OCI-LY1 (cell line): Measurements from ENCODE around the gene SLC22A3.

Experiments
- H2AFZ ChIP-seq: fragments of 200-600 bp; sonication (generic), shearing (Covaris generic); 2 replicates; pipeline ENCODE4 v1.6.0; 2014; ENCODE audit warnings: antibody characterized with exemption, mild to moderate bottlenecking, low read length
- H3F3A ChIP-seq: fragments of 200-600 bp; sonication (generic), shearing (Covaris generic); 2 replicates; pipeline ENCODE4 v1.6.0; 2014; ENCODE audit warnings: mild to moderate bottlenecking, antibody characterized with exemption, low read length, moderate library complexity; ENCODE audit not compliant: insufficient read depth
- H3K27ac ChIP-seq: fragments of 200-600 bp; sonication (generic); 2 replicates; pipeline ENCODE4 v1.5.1; 2014; ENCODE audit warnings: low read length, mixed run types, mild to moderate bottlenecking, low read depth; ENCODE audit not compliant: poor library complexity, severe bottlenecking
- H3K27me3 ChIP-seq: fragments of 200-600 bp; sonication (generic); 2 replicates; pipeline ENCODE4 v1.6.0; 2014; ENCODE audit warnings: antibody characterized with exemption, mild to moderate bottlenecking, low read length, moderate library complexity; ENCODE audit not compliant: insufficient read depth
- H3K36me3 ChIP-seq: fragments of 200-600 bp; sonication (generic); 2 replicates; pipeline ENCODE4 v1.6.1; 2014; ENCODE audit warnings: mild to moderate bottlenecking, antibody characterized with exemption, low read length, moderate library complexity, mixed read lengths; ENCODE audit not compliant: insufficient read depth
- H3K4me1 ChIP-seq: fragments of 200-600 bp; sonication (generic); 2 replicates; pipeline ENCODE4 v1.5.1; 2014; ENCODE audit warnings: mild to moderate bottlenecking, low read length, moderate library complexity; ENCODE audit not compliant: insufficient read depth, severe bottlenecking
- H3K4me2 ChIP-seq: fragments of 200-600 bp; sonication (generic), shearing (Covaris generic); 2 replicates; pipeline ENCODE4 v1.6.1; 2014; ENCODE audit warnings: low read length
- H3K4me3 ChIP-seq: fragments of 200-600 bp; sonication (generic); 2 replicates; pipeline ENCODE4 v1.5.1; 2014; ENCODE audit warnings: low read length, low read depth, mild to moderate bottlenecking, mixed read lengths; ENCODE audit not compliant: poor library complexity, severe bottlenecking
- H3K79me2 ChIP-seq: fragments of 200-600 bp; shearing (Covaris generic); 2 replicates; pipeline ENCODE4 v1.6.1; 2016; ENCODE audit warnings: mixed run types, low read length, mixed read lengths; ENCODE audit not compliant: insufficient read depth
- H3K9ac ChIP-seq: fragments of 200-600 bp; sonication (generic), shearing (Covaris generic); 2 replicates; pipeline ENCODE4 v1.6.1; 2014; ENCODE audit warnings: mild to moderate bottlenecking, low read length, mixed read lengths
- H3K9me2 ChIP-seq: fragments of 200-600 bp; sonication (generic), shearing (Covaris generic); 2 replicates; pipeline ENCODE4 v1.6.1; 2014; ENCODE audit warnings: low read depth, mild to moderate bottlenecking, low read length, mixed read lengths
- H3K9me3 ChIP-seq: fragments of 200-600 bp; shearing (Covaris generic); 2 replicates; pipeline ENCODE4 v1.6.1; 2014; ENCODE audit warnings: low read length, mixed read lengths
- H4K20me1 ChIP-seq: fragments of 200-600 bp; sonication (generic), shearing (Covaris generic); 2 replicates; pipeline ENCODE4 v1.6.0; 2016; ENCODE audit warnings: mild to moderate bottlenecking, low read length; ENCODE audit not compliant: insufficient read depth
- CTCF ChIP-seq: fragments of 200-600 bp; sonication (generic), shearing (Covaris generic); IDR thresholded peaks from 2 replicates; pipeline ENCODE4 v1.5.1; 2017; ENCODE audit warnings: mild to moderate bottlenecking, antibody characterized with exemption, low read length, moderate library complexity, mixed read lengths
- EZH2 ChIP-seq: fragments of 200-600 bp; sonication (generic), shearing (Covaris generic); IDR thresholded peaks from 2 replicates; pipeline ENCODE4 v1.8.0; 2017; ENCODE audit warnings: borderline replicate concordance, mixed run types, mild to moderate bottlenecking, antibody characterized with exemption, low read length, moderate library complexity, mixed read lengths

SLC22A3 gene

GRCh38 chr6:160487116-160487515 lies 138.9 kb downstream of the SLC22A3 start:
- Histone ChIP-seq H3K27me3 (no peaks in the 10 kb centered on the region), H3K79me2 (no peaks in the 10 kb centered on the region), H2AFZ (no peak overlapping the region), H3K4me2 (no peak overlapping the region), H3K9me3 (no peaks in the 10 kb centered on the region), H3K4me3 (no peak overlapping the region), H3K9me2 (no peaks in the 10 kb centered on the region), H3K27ac (no peak overlapping the region), H3F3A (no peaks in the 10 kb centered on the region), H3K9ac (no peak overlapping the region), H3K4me1 (no peaks in the 10 kb centered on the region), H4K20me1 (no peaks in the 10 kb centered on the region), H3K36me3 (no peaks in the 10 kb centered on the region)
- TF ChIP-seq CTCF (no peak), EZH2 (no peak)

- TF ChIP-seq CTCF (no peak), EZH2 (no peak)
- Histone ChIP-seq H3K9me3 (no peaks in the 10 kb centered on the region), H3K4me2 (no peak overlapping the region), H3K4me1 (no peaks in the 10 kb centered on the region), H4K20me1 (no peaks in the 10 kb centered on the region), H3K27me3 (no peaks in the 10 kb centered on the region), H3K4me3 (no peak overlapping the region), H2AFZ (no peak overlapping the region), H3F3A (no peaks in the 10 kb centered on the region), H3K27ac (no peak overlapping the region), H3K36me3 (no peaks in the 10 kb centered on the region), H3K79me2 (no peaks in the 10 kb centered on the region), H3K9me2 (no peaks in the 10 kb centered on the region), H3K9ac (no peak overlapping the region)
These were observed 140.9 kb downstream of the SLC22A3 start for GRCh38 chr6:160489091-160489490.

GRCh38 chr6:160494576-160494975 lies 146.4 kb downstream of the SLC22A3 start:
- Histone ChIP-seq H3K4me2 (no peak overlapping the region), H3K4me3 (no peak overlapping the region)

More at GRCh38 chr6:160494576-160494975, 146.4 kb downstream of the SLC22A3 start:
- Histone ChIP-seq H3K4me1 (no peaks in the 10 kb centered on the region), H4K20me1 (no peaks in the 10 kb centered on the region), H3K79me2 (no peaks in the 10 kb centered on the region), H3K9me2 (no peaks in the 10 kb centered on the region), H3K36me3 (no peaks in the 10 kb centered on the region), H3F3A (no peaks in the 10 kb centered on the region), H2AFZ (no peak overlapping the region), H3K9ac (no peak overlapping the region), H3K9me3 (no peaks in the 10 kb centered on the region), H3K27ac (no peak overlapping the region), H3K27me3 (no peaks in the 10 kb centered on the region)
- TF ChIP-seq CTCF (no peak), EZH2 (no peak)
